ENCODE measurements around the gene LRMDA.

Gene LRMDA

DNA sequence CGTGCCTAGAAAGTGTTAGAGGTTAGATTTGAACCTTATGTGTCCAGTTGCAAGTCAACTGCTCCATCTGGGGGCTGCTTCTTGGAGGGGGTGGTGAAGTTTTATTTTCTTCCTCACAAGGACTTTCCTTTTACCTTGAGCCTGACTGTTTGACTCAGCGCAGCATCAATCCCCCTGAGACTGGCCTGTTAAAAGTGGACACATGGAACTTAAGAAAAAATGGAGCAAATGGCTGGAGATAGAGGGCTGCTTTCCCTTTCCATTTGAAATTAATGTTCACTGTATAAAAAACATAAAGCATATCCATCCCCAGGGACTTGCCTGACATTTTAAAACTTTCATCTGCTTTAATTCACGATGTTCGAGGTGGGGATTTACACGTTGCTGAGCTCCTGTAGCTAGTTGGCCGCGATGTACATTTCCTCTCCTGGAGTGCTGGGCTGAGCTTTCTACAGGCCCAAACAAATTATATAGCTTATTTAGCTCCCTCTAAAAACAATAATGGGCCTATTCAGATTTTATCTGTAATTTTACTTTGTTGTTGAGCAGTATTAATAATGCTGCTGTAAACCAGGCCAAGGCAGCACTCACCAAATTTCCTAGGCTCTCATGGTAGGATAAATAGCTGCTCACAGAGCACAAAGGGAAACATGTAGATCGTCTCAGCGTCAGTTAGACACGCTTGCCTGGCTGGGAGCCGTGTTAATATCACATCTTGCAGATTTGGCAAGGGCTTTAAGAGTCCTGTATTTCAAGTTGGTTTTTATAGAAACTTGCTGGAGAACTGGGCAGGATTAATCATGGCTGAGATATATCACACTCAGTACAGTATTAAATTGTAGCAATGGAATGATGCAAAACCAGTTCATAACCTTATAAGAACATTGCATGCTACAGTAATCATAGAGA, 251.5 kb downstream of the LRMDA start:
- no peak for DNase-seq

DNA sequence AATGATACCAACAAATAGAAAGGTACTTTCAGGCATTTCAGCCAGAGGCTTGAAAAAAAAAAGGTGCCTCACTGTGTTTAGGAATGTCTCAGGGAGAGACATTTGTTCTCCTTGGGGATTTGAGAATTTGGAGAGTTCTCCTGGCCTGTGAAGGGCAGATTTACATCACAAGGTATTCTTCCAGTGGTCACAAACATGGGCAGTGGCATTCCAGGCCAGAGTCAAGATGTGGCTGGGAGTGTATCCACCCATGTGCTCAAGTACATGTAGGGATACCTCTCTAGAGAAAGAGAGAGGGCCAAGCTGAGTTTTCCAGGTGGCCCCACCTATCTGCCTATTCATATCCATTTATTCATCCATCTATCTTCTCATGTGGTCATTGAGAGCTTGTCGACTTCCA, 253.8 kb downstream of the LRMDA start:
- DNase-seq, result no peak

GRCh38 chr10:75688506-75689300, 257.3 kb downstream of the LRMDA start:
- no peak for DNase-seq

DNA sequence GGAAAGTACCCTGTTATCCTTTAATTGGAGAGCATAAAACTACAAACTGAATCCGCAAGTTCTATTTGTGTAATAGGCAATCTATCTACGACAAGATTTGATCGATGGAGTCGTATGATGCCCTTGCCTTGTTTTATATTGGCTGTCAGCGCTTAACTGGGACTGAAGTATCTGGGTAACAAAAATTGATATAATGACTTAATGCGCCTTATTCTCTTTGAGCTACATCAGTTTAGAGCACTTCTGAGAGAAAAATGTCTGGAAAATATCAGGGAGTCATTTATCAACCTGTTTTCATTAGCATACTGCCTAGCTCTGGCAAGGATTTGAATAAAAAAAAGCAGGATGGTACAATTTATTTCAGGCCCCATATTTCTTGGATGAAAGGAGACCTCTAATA, 262.1 kb downstream of the LRMDA start:
- no peak for DNase-seq

DNA sequence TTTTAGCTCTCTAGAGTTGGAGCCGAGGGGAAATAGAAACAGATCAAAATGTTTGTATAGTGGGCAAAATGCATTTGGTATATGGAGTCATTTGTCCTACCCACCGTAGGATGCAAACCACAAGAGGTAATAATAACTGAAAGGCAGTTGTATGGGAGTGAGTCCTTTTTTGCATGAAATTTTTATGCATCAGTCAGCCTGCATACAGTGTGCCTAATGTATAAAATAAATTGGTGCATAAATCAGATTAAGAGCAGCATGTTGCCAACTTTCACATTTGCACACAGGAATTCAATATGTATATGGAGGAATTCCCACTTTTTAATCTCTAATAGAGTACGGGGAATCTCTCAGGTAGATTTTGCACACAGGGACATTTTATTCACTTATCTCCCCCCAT, 262.8 kb downstream of the LRMDA start:
- DNase-seq, result no peak

GRCh38 chr10:75694790-75695189, 263.4 kb downstream of the LRMDA start:
- no peak for DNase-seq

GRCh38 chr10:75695994-75696393, 264.6 kb downstream of the LRMDA start:
- no peak for DNase-seq

DNA sequence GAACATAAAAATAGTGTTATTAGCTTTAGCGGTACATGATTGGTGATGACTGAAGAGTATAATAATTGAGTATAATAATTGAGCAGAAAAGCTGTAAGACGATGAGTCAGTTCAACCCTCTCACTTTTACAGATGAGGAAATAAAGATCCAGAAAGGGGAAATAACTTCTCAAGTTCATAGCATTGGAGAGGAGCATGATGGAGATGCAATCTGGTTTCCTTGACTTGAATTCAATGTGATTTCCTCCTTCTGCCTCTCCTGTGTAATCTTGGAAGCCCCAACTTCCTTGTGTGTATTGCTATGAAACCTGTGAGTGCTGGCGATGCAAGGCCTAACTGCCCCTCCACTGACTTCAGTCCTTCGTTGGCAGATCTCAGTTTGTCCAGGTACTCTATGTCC, 265.1 kb downstream of the LRMDA start:
- no peak for DNase-seq

GRCh38 chr10:75703191-75703854, 271.9 kb downstream of the LRMDA start:
- DNase-seq, result no peak

DNA sequence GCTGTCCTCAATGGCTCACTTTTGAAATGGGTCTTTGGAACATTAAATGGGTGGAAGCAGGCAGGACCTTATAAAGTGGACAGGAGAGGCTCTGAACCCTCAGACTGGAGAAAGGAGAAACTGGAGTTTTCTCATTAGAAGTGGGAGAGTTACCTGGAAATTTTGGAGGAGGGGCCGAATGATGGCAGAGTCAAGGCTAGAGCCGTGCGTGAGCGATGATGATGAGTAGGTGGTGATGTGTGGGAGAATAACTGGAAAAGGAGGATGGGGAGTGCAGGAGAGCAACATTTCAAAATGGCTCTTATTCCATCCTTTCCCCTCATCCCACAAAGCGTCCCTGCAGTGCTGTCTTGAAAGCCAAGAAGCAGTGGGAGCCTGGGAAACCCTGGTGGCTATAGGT, 274.0 kb downstream of the LRMDA start:
- DNase-seq, result no peak

- DNase-seq, result no peak
These were observed 275.8 kb downstream of the LRMDA start for GRCh38 chr10:75707080-75707840.

GRCh38 chr10:75708060-75708459, 276.6 kb downstream of the LRMDA start:
- no peak for DNase-seq

- no peak for DNase-seq
These were observed 277.8 kb downstream of the LRMDA start for GRCh38 chr10:75709245-75709644.

DNA sequence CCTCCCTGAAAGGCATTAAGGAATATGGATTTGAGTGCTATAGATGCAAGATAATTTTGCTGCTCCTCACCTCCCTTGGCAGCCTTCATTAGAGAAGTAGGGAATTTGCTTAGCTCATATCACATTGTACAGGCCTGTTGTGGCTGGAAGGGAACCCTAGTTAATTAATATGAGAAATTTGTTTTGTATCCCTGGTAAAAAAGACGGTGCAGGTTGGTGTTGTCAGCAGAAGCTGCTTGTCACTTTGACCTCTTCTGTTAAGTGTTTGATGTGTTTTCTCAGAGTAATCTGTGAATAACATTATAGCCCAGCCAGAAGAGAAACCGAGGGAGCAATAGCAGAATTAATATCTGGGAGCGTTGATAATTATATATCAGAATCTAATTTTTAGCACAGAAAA, 278.4 kb downstream of the LRMDA start:
- DNase-seq, result no peak

- no peak for DNase-seq
These were observed 280.9 kb downstream of the LRMDA start for GRCh38 chr10:75712242-75712880.

- no peak for DNase-seq
These were observed 285.1 kb downstream of the LRMDA start for GRCh38 chr10:75716506-75716905.

- no peak for DNase-seq
These were observed 285.9 kb downstream of the LRMDA start for GRCh38 chr10:75717126-75717916.

DNA sequence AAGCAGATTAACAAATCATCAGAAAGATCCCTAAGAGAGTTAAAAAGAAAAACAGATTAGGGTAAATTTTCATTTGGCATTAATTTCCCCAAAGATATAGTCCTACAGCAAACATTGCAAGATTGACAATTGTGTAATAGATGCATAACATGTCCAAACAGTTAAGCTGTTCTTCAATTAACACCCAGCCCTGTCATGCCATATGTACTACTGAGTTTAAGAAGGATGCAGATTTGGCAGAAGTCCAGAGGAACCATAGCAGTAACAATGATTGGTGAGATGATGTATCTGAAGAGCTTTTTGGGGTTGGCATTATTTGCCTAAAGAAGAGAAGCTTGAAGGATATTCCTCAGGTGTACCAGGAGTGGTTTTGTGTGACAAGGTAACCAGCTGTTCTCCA, 287.6 kb downstream of the LRMDA start:
- DNase-seq, result no peak

DNA sequence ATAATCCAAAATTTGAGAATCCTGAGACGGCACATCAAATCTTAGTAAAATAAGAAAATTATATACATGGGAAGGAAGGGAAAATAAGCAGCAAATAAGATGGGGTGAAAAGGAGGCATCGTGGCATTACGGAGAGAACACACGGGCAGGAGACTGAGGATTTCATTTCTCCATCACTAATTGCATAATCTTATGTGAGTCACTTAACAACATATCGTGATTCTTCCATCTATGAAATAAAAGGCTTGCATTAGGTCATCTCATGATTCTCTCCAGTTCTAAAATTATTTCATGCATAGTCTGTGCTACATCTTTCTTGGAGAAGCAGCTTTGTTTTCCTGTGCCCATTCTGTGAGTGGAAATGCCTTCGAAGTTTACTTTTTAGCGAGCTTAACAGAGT, 288.7 kb downstream of the LRMDA start:
- DNase-seq, result no peak

DNA sequence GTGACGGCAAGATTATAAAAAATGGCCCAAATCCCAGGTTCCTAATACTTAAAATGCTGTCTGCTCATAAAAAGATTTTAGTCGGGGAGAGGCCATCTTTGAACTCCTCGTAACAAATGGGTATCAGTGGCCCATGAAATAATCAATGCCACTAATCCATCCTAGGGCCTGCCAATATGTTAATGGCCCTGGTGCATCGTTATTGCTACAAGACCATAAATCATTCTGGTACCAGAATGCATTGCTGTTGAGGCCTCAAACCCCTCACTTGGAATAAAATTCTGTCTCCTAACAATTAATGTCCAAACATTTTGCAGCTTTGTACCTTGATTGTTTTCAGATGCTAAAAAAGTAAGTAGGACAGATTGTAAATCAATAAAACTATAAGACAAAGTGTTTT, 290.6 kb downstream of the LRMDA start:
- DNase-seq, result no peak

- DNase-seq, result no peak
These were observed 291.2 kb downstream of the LRMDA start for GRCh38 chr10:75722609-75723008.
